ENCODE measurements around the gene UNCX.
A peak's percentile ranks its signal among the peaks of the same experiment; 100 is the strongest.
"Not testable (repeated sequence)": the region's sequence is repeated elsewhere in the genome, so short reads cannot be mapped to it uniquely, and the experiment has no call there.

Gene UNCX

GRCh38 chr7:1232623-1233332 lies at the start of gene UNCX:
TSS of gene UNCX (plus strand) at chr7:1232872. CDS start at chr7:1233018, 146 bp downstream.
- no peak for DNase-seq (ENCODE audit: low read depth)

- DNase-seq (ENCODE audit: low read depth), result no peak
Measured at GRCh38 chr7:1187127-1187526, 45.5 kb upstream of the UNCX start.

GRCh38 chr7:1188720-1189294 lies 43.9 kb upstream of the UNCX start:
- no peak for DNase-seq (ENCODE audit: low read depth)

GRCh38 chr7:1189986-1190772 lies 42.5 kb upstream of the UNCX start:
- DNase-seq (ENCODE audit: low read depth), result no peak

GRCh38 chr7:1192171-1192676 lies 40.4 kb upstream of the UNCX start:
- peak; percentile 82 for DNase-seq (ENCODE audit: low read depth)

- DNase-seq (ENCODE audit: low read depth), result no peak
Measured at GRCh38 chr7:1193593-1194424, 38.9 kb upstream of the UNCX start.

- DNase-seq (ENCODE audit: low read depth), result not testable (repeated sequence)
Measured at GRCh38 chr7:1196441-1196840, 36.2 kb upstream of the UNCX start.

- DNase-seq (ENCODE audit: low read depth), result no peak
Measured at GRCh38 chr7:1196950-1197349, 35.7 kb upstream of the UNCX start.

- DNase-seq (ENCODE audit: low read depth), result peak; percentile 83
Measured at GRCh38 chr7:1197997-1198625, 34.6 kb upstream of the UNCX start.

GRCh38 chr7:1200045-1200444 lies 32.6 kb upstream of the UNCX start:
- DNase-seq (ENCODE audit: low read depth), result no peak

GRCh38 chr7:1201916-1202315 lies 30.8 kb upstream of the UNCX start:
- no peak for DNase-seq (ENCODE audit: low read depth)

- DNase-seq (ENCODE audit: low read depth), result not testable (repeated sequence)
Measured at GRCh38 chr7:1202914-1203313, 29.8 kb upstream of the UNCX start.

- DNase-seq (ENCODE audit: low read depth), result no peak
Measured at GRCh38 chr7:1204460-1205140, 28.1 kb upstream of the UNCX start.

- DNase-seq (ENCODE audit: low read depth), result not testable (repeated sequence)
Measured at GRCh38 chr7:1205742-1206141, 26.9 kb upstream of the UNCX start.

GRCh38 chr7:1209097-1209496 lies 23.6 kb upstream of the UNCX start:
- DNase-seq (ENCODE audit: low read depth), result no peak

GRCh38 chr7:1210321-1210978 lies 22.2 kb upstream of the UNCX start:
- DNase-seq (ENCODE audit: low read depth), result no peak

GRCh38 chr7:1210979-1211608 lies 21.6 kb upstream of the UNCX start:
- DNase-seq (ENCODE audit: low read depth), result no peak

GRCh38 chr7:1211611-1212010 lies 21.1 kb upstream of the UNCX start:
- DNase-seq (ENCODE audit: low read depth), result no peak

- not testable (repeated sequence) for DNase-seq (ENCODE audit: low read depth)
Measured at GRCh38 chr7:1212025-1212424, 20.6 kb upstream of the UNCX start.

GRCh38 chr7:1214516-1214915 lies 18.2 kb upstream of the UNCX start:
- no peak for DNase-seq (ENCODE audit: low read depth)
